OCI-LY1 (cell line): ENCODE data around the gene VPS37C.
"Not testable (repeated sequence)": the region's sequence is repeated elsewhere in the genome, so short reads cannot be mapped to it uniquely, and the experiment has no call there.

ENCODE experiments used
- H2AFZ ChIP-seq: fragments of 200-600 bp; sonication (generic), shearing (Covaris generic); 2 replicates; pipeline ENCODE4 v1.6.0; 2014; ENCODE audit warnings: antibody characterized with exemption, mild to moderate bottlenecking, low read length
- H3F3A ChIP-seq: fragments of 200-600 bp; sonication (generic), shearing (Covaris generic); 2 replicates; pipeline ENCODE4 v1.6.0; 2014; ENCODE audit warnings: mild to moderate bottlenecking, antibody characterized with exemption, low read length, moderate library complexity; ENCODE audit not compliant: insufficient read depth
- H3K27ac ChIP-seq: fragments of 200-600 bp; sonication (generic); 2 replicates; pipeline ENCODE4 v1.5.1; 2014; ENCODE audit warnings: low read length, mixed run types, mild to moderate bottlenecking, low read depth; ENCODE audit not compliant: poor library complexity, severe bottlenecking
- H3K27me3 ChIP-seq: fragments of 200-600 bp; sonication (generic); 2 replicates; pipeline ENCODE4 v1.6.0; 2014; ENCODE audit warnings: antibody characterized with exemption, mild to moderate bottlenecking, low read length, moderate library complexity; ENCODE audit not compliant: insufficient read depth
- H3K36me3 ChIP-seq: fragments of 200-600 bp; sonication (generic); 2 replicates; pipeline ENCODE4 v1.6.1; 2014; ENCODE audit warnings: mild to moderate bottlenecking, antibody characterized with exemption, low read length, moderate library complexity, mixed read lengths; ENCODE audit not compliant: insufficient read depth
- H3K4me1 ChIP-seq: fragments of 200-600 bp; sonication (generic); 2 replicates; pipeline ENCODE4 v1.5.1; 2014; ENCODE audit warnings: mild to moderate bottlenecking, low read length, moderate library complexity; ENCODE audit not compliant: insufficient read depth, severe bottlenecking
- H3K4me2 ChIP-seq: fragments of 200-600 bp; sonication (generic), shearing (Covaris generic); 2 replicates; pipeline ENCODE4 v1.6.1; 2014; ENCODE audit warnings: low read length
- H3K4me3 ChIP-seq: fragments of 200-600 bp; sonication (generic); 2 replicates; pipeline ENCODE4 v1.5.1; 2014; ENCODE audit warnings: low read length, low read depth, mild to moderate bottlenecking, mixed read lengths; ENCODE audit not compliant: poor library complexity, severe bottlenecking
- H3K79me2 ChIP-seq: fragments of 200-600 bp; shearing (Covaris generic); 2 replicates; pipeline ENCODE4 v1.6.1; 2016; ENCODE audit warnings: mixed run types, low read length, mixed read lengths; ENCODE audit not compliant: insufficient read depth
- H3K9ac ChIP-seq: fragments of 200-600 bp; sonication (generic), shearing (Covaris generic); 2 replicates; pipeline ENCODE4 v1.6.1; 2014; ENCODE audit warnings: mild to moderate bottlenecking, low read length, mixed read lengths
- H3K9me2 ChIP-seq: fragments of 200-600 bp; sonication (generic), shearing (Covaris generic); 2 replicates; pipeline ENCODE4 v1.6.1; 2014; ENCODE audit warnings: low read depth, mild to moderate bottlenecking, low read length, mixed read lengths
- H3K9me3 ChIP-seq: fragments of 200-600 bp; shearing (Covaris generic); 2 replicates; pipeline ENCODE4 v1.6.1; 2014; ENCODE audit warnings: low read length, mixed read lengths
- H4K20me1 ChIP-seq: fragments of 200-600 bp; sonication (generic), shearing (Covaris generic); 2 replicates; pipeline ENCODE4 v1.6.0; 2016; ENCODE audit warnings: mild to moderate bottlenecking, low read length; ENCODE audit not compliant: insufficient read depth
- CTCF ChIP-seq: fragments of 200-600 bp; sonication (generic), shearing (Covaris generic); IDR thresholded peaks from 2 replicates; pipeline ENCODE4 v1.5.1; 2017; ENCODE audit warnings: mild to moderate bottlenecking, antibody characterized with exemption, low read length, moderate library complexity, mixed read lengths
- EZH2 ChIP-seq: fragments of 200-600 bp; sonication (generic), shearing (Covaris generic); IDR thresholded peaks from 2 replicates; pipeline ENCODE4 v1.8.0; 2017; ENCODE audit warnings: borderline replicate concordance, mixed run types, mild to moderate bottlenecking, antibody characterized with exemption, low read length, moderate library complexity, mixed read lengths

The VPS37C gene

GRCh38 chr11:61170566-61170965 lies 9.3 kb upstream of the VPS37C start:
- no peaks in the 10 kb centered on the region for H3K9me3 ChIP-seq
- no peak overlapping the region for H3K9ac ChIP-seq
- no peaks in the 10 kb centered on the region for H3K4me1 ChIP-seq
- H3K4me3 ChIP-seq = no peak overlapping the region
- H4K20me1 ChIP-seq = no peaks in the 10 kb centered on the region
- no peaks in the 10 kb centered on the region for H3F3A ChIP-seq
- peaks cover 14% of the 10 kb centered on the region; the same call in 1 of the 2 replicates for H3K27me3 ChIP-seq
- H3K9me2 ChIP-seq = no peaks in the 10 kb centered on the region
- H3K36me3 ChIP-seq = no peaks in the 10 kb centered on the region
- no peak overlapping the region for H2AFZ ChIP-seq
- no peaks in the 10 kb centered on the region for H3K79me2 ChIP-seq
- H3K4me2 ChIP-seq = no peak overlapping the region
- TF ChIP-seq EZH2 (no peak), CTCF (no peak)
- no peak overlapping the region for H3K27ac ChIP-seq

- peaks cover 14% of the 10 kb centered on the region; the same call in 1 of the 2 replicates for H3K27me3 ChIP-seq
Observed at GRCh38 chr11:61168800-61169199, 7.6 kb upstream of the VPS37C start.

GRCh38 chr11:61168042-61168688 lies 6.9 kb upstream of the VPS37C start:
- Histone ChIP-seq H2AFZ (no peak overlapping the region), H3K9me2 (no peaks in the 10 kb centered on the region), H3K4me1 (peaks cover 6% of the 10 kb centered on the region), H3K79me2 (no peaks in the 10 kb centered on the region), H3K9me3 (no peaks in the 10 kb centered on the region), H3K9ac (no peak overlapping the region), H3K4me3 (no peak overlapping the region), H3K4me2 (no peak overlapping the region), H3K27me3 (peaks cover 14% of the 10 kb centered on the region; the same call in 1 of the 2 replicates), H4K20me1 (no peaks in the 10 kb centered on the region), H3K27ac (no peak overlapping the region), H3F3A (no peaks in the 10 kb centered on the region), H3K36me3 (no peaks in the 10 kb centered on the region)
- TF ChIP-seq EZH2 (no peak), CTCF (no peak)

More at GRCh38 chr11:61168800-61169199, 7.6 kb upstream of the VPS37C start:
- Histone ChIP-seq H3F3A (no peaks in the 10 kb centered on the region), H3K27ac (no peak overlapping the region), H4K20me1 (no peaks in the 10 kb centered on the region), H3K4me2 (no peak overlapping the region), H3K9me3 (no peaks in the 10 kb centered on the region), H3K9me2 (no peaks in the 10 kb centered on the region), H3K4me1 (peaks cover 6% of the 10 kb centered on the region), H3K79me2 (no peaks in the 10 kb centered on the region), H3K4me3 (no peak overlapping the region), H2AFZ (no peak overlapping the region), H3K9ac (no peak overlapping the region), H3K36me3 (no peaks in the 10 kb centered on the region)
- TF ChIP-seq EZH2 (no peak), CTCF (no peak)

GRCh38 chr11:61166331-61166730 lies 5.1 kb upstream of the VPS37C start:
- peaks cover 16% of the 10 kb centered on the region for H3K4me1 ChIP-seq
- not testable (repeated sequence) for H3K4me3 ChIP-seq, H3K9me3 ChIP-seq, H3K9me2 ChIP-seq, H3K27me3 ChIP-seq, H3K27ac ChIP-seq, H3K4me2 ChIP-seq, H2AFZ ChIP-seq, H3K36me3 ChIP-seq, H3F3A ChIP-seq, H3K79me2 ChIP-seq, H3K9ac ChIP-seq, H4K20me1 ChIP-seq

- not testable (repeated sequence) for H3K79me2 ChIP-seq, H2AFZ ChIP-seq, H3F3A ChIP-seq, H3K4me3 ChIP-seq, H3K9me2 ChIP-seq, H3K9ac ChIP-seq, H3K27me3 ChIP-seq, H3K9me3 ChIP-seq, H3K27ac ChIP-seq, H4K20me1 ChIP-seq, H3K36me3 ChIP-seq, H3K4me2 ChIP-seq
- H3K4me1 ChIP-seq = peaks cover 17% of the 10 kb centered on the region
Observed at GRCh38 chr11:61165785-61166184, 4.6 kb upstream of the VPS37C start.
